ENCODE measurements around the gene ABCC1. TPM values are rescaled to one million over a fixed set of nuclear protein-coding genes. Genes with fewer than 3 reads are reported as not detected.
A peak's percentile ranks its signal among the peaks of the same experiment; 100 is the strongest.

The ABCC1 gene
- total RNA-seq, 1 experiment from 2014 or later, result 139 TPM

DNA sequence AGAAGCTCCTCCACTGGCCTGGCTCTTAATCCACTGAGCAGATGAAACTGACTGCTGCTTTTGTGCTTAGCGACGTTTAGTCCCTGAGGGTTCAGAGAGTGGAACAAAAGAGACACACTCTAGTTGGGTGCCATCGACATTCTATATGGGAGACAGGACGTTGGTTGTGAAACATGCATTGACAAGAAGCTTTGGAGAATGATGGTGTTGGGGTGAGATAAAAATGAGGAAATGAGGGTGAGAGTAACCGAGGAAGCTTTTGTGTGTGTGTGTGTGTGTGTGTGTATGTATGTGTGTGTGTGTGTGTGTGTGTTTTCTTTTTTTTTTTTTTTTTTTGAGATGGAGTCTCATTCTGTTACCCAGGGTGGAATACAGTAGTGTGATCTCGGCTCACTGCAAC is 89.5 kb downstream of the ABCC1 start:
- Histone ChIP-seq H3K36me3 (ENCODE audit: low read depth) (peaks cover 33% of the 10 kb centered on the region), H3K27ac (no peak overlapping the region), H3K9me2 (ENCODE audit: insufficient read depth) (no peaks in the 10 kb centered on the region), H4K20me1 (ENCODE audit: insufficient read depth) (no peaks in the 10 kb centered on the region), H3K9me3 (ENCODE audit: insufficient read depth, low read depth) (no peaks in the 10 kb centered on the region), H3K79me2 (ENCODE audit: low read depth) (peaks cover 13% of the 10 kb centered on the region), H3F3A (ENCODE audit: insufficient read depth, low read depth) (peaks cover 35% of the 10 kb centered on the region; the same call in 1 of the 2 replicates), H3K27me3 (ENCODE audit: insufficient read depth, low read depth) (no peaks in the 10 kb centered on the region), H3K4me2 (no peak overlapping the region), H3K4me1 (replicated peaks; ENCODE audit: insufficient read depth) (no peaks in the 10 kb centered on the region; the same call in 1 of the 2 replicates), H3K4me3 (no peak overlapping the region), H2AFZ (no peak overlapping the region)
- ChIA-PET POLR2A (ENCODE audit: unreplicated experiment) (interaction anchor here (0.8 kb wide), 1 partner anchor 140 kb away, joined by 6 read pairs; no protein-coding TSS in a partner anchor), CTCF (interaction anchor here (0.7 kb wide), 1 partner anchor 318 kb away, joined by 3 read pairs; no protein-coding TSS in a partner anchor)
- DNase-seq, result no peak
- intact Hi-C loops (cut with micrococcal nuclease; ENCODE audit: unreplicated experiment), result no loop called here
- TF ChIP-seq EZH2 (IDR thresholded peaks at IDR 0.05; ENCODE audit: low read depth), result no peak
- TF ChIP-seq, protein P1, sequence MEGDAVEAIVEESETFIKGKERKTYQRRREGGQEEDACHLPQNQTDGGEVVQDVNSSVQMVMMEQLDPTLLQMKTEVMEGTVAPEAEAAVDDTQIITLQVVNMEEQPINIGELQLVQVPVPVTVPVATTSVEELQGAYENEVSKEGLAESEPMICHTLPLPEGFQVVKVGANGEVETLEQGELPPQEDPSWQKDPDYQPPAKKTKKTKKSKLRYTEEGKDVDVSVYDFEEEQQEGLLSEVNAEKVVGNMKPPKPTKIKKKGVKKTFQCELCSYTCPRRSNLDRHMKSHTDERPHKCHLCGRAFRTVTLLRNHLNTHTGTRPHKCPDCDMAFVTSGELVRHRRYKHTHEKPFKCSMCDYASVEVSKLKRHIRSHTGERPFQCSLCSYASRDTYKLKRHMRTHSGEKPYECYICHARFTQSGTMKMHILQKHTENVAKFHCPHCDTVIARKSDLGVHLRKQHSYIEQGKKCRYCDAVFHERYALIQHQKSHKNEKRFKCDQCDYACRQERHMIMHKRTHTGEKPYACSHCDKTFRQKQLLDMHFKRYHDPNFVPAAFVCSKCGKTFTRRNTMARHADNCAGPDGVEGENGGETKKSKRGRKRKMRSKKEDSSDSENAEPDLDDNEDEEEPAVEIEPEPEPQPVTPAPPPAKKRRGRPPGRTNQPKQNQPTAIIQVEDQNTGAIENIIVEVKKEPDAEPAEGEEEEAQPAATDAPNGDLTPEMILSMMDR (conservative IDR thresholded peaks at IDR 0.05), result no peak
- BruUV-seq (replicated peaks), result no TSS peak

DNA sequence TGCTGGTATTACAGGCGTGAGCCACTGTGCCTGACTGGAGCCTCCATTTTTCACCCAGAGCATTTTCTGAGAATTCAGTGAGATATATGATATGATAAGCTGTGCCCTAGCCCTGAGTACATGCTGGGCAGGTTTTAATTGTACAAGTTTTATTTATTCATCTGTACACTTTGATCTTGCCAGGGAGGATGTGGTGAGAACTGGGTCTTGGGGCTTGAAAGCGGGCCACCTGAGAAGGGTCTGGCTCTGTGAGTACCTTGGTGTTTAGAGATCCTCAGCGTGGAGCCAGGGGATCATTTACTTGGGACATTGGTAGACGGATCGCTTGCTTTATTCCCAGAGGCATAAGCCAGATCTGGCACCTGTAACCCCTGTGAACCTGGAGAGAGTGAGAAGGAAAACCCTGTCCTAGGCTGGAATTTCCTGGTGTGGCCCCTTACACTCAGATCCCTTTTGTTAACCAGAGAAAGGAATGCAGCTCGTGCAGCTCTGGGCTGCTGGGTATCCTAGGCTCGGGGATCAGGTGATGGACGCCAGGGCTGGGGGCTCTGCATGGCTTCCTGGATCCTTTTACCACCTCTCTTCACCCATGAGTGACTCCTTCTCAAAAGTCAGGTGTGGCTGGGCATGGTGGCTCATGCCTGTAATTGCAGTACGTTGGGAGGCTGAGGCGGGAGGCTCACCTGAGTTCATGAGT is 91.9 kb downstream of the ABCC1 start:
- Histone ChIP-seq H3K4me1 (replicated peaks; ENCODE audit: insufficient read depth) (peaks cover 21% of the 10 kb centered on the region), H2AFZ (no peak overlapping the region), H3K4me3 (no peak overlapping the region), H3K4me2 (no peak overlapping the region), H3K79me2 (ENCODE audit: low read depth) (peaks cover 13% of the 10 kb centered on the region), H3K36me3 (ENCODE audit: low read depth) (peaks cover 42% of the 10 kb centered on the region), H3K9me3 (ENCODE audit: insufficient read depth, low read depth) (peaks cover 4% of the 10 kb centered on the region; the same call in 1 of the 2 replicates), H3K27me3 (ENCODE audit: insufficient read depth, low read depth) (no peaks in the 10 kb centered on the region), H3K27ac (0 out of 2 replicates have a peak overlapping the region, but pooled peaks have one; percentile 15), H3F3A (ENCODE audit: insufficient read depth, low read depth) (peaks cover 52% of the 10 kb centered on the region), H4K20me1 (ENCODE audit: insufficient read depth) (no peaks in the 10 kb centered on the region), H3K9me2 (ENCODE audit: insufficient read depth) (no peaks in the 10 kb centered on the region)
- ChIA-PET CTCF (interaction anchor here (0.6 kb wide), 1 partner anchor 144 kb away, joined by 3 read pairs; no protein-coding TSS in a partner anchor), POLR2A (ENCODE audit: unreplicated experiment) (interaction anchor here (0.6 to 1.0 kb wide), 3 partner anchors 21 to 153 kb away, joined by 7 to 16 read pairs (median 9); partner anchors contain the start of gene CEP20)
- TF ChIP-seq, protein P1 (conservative IDR thresholded peaks at IDR 0.05), result no peak
- TF ChIP-seq EZH2 (IDR thresholded peaks at IDR 0.05; ENCODE audit: low read depth), result no peak
- no TSS peak for BruUV-seq (replicated peaks)
- DNase-seq, result peak in 1 of 2 experiments; percentile 70
- intact Hi-C loops (cut with micrococcal nuclease; ENCODE audit: unreplicated experiment), result loop anchor here (1.0 kb wide), 2 partner anchors 12 to 33 kb away; no protein-coding TSS in a partner anchor

- no TSS peak for BruUV-seq (replicated peaks)
- peaks cover 59% of the 10 kb centered on the region for H3F3A ChIP-seq (ENCODE audit: insufficient read depth, low read depth)
- TF ChIP-seq, protein P1 (conservative IDR thresholded peaks at IDR 0.05), result no peak
- no peak for TF ChIP-seq EZH2 (IDR thresholded peaks at IDR 0.05; ENCODE audit: low read depth)
- H3K79me2 ChIP-seq (ENCODE audit: low read depth), result peaks cover 20% of the 10 kb centered on the region
- no peak overlapping the region for H3K4me2 ChIP-seq
- intact Hi-C loops (cut with micrococcal nuclease; ENCODE audit: unreplicated experiment), result no loop called here
- peaks cover 28% of the 10 kb centered on the region for H3K4me1 ChIP-seq (replicated peaks; ENCODE audit: insufficient read depth)
- POLR2A ChIA-PET (ENCODE audit: unreplicated experiment), result interaction anchor here (0.6 kb wide), 2 partner anchors 13 to 22 kb away, joined by 3 to 16 read pairs; no protein-coding TSS in a partner anchor
- no peak overlapping the region for H2AFZ ChIP-seq
- no peaks in the 10 kb centered on the region for H4K20me1 ChIP-seq (ENCODE audit: insufficient read depth)
- DNase-seq, result peak in 1 of 2 experiments; percentile 27
- H3K9me2 ChIP-seq (ENCODE audit: insufficient read depth), result no peaks in the 10 kb centered on the region
- H3K27ac ChIP-seq, result no peak overlapping the region
- peaks cover 44% of the 10 kb centered on the region for H3K36me3 ChIP-seq (ENCODE audit: low read depth)
- H3K27me3 ChIP-seq (ENCODE audit: insufficient read depth, low read depth), result no peaks in the 10 kb centered on the region
- H3K4me3 ChIP-seq, result no peak overlapping the region
- CTCF ChIA-PET, result interaction anchor here (0.6 kb wide), 1 partner anchor 145 kb away, joined by 3 read pairs; no protein-coding TSS in a partner anchor
- peaks cover 4% of the 10 kb centered on the region; the same call in 1 of the 2 replicates for H3K9me3 ChIP-seq (ENCODE audit: insufficient read depth, low read depth)
These were observed 92.7 kb downstream of the ABCC1 start for GRCh38 chr16:16042076-16042475.
